K562 (cell line): ENCODE results near the gene LCN12. TPM values are rescaled to one million over a fixed set of nuclear protein-coding genes. Genes with fewer than 3 reads are reported as not detected.
A peak's percentile ranks its signal among the peaks of the same experiment; 100 is the strongest.

ENCODE experiments used
- ATAC-seq: fragments of 200-7000 bp; cut with Tn5 transposase; 3 replicates; pipeline ENCODE4 v1.9.1; 2020; ENCODE audit warnings: moderate library complexity
- BruUV-seq: library from RNA; stranded (reverse); fragments of 400-500 nt; replicated peaks from 2 replicates; lab custom pipeline; 2021; lab: Mats Ljungman, UMichigan
- CTCF ChIA-PET: fragments of 300-600 bp; formaldehyde crosslinking; extraction: SDS; loops from one replicate; lab custom pipeline; 2021; ENCODE audit warnings: low intra/inter-chr PET ratio; lab: Yijun Ruan, JAX
- POLR2A ChIA-PET: fragments of 300-600, 350-650 bp; sonication (Branson Sonifier 250); formaldehyde crosslinking; extraction: SDS; loops from one replicate; lab custom pipeline; 2021; ENCODE audit warnings: antibody characterized with exemption, inconsistent platforms; lab: Yijun Ruan, JAX
- DNase-seq, 4 experiments: peaks; one replicate each; pipeline versions ENCODE4 v3.0.0 to v3.0.0-alpha.2; 2011 to 2018; ENCODE audit warnings: low spot score in 3 of 4, mixed read lengths in 3 of 4; ENCODE audit errors: extremely low read depth in 1 of 4
- FAIRE-seq: peaks from 2 replicates; lab custom pipeline; 2011; peaks lifted over from hg19 to GRCh38; lab: Jason Lieb, UNC
- H2AFZ ChIP-seq: 2 replicates; pipeline ENCODE4 v1.6.0; 2011; ENCODE audit warnings: low read depth, low read length, control low read depth, inconsistent platforms
- H3K27ac ChIP-seq: fragments of 200-600 bp; 3 replicates; pipeline ENCODE4 v1.8.0; 2011; ENCODE audit warnings: low read depth, mild to moderate bottlenecking, control low read depth, inconsistent platforms, low read length, moderate library complexity, mixed read lengths; ENCODE audit errors: extremely low read depth
- H3K27me3 ChIP-seq, 2 experiments: fragments of 300-600 bp in 1 of 2; 2 replicates in 1 of 2; 3 replicates in 1 of 2; pipeline versions ENCODE4 v1.6.0 to v1.8.0; 2011; ENCODE audit warnings: inconsistent platforms in 2 of 2, low read length in 2 of 2, mild to moderate bottlenecking in 1 of 2, mixed read lengths in 1 of 2, moderate library complexity in 1 of 2; ENCODE audit not compliant: control insufficient read depth in 2 of 2, insufficient read depth in 2 of 2
- H3K36me3 ChIP-seq: fragments of 300-600 bp; 3 replicates; pipeline ENCODE4 v1.8.0; 2011; ENCODE audit warnings: mild to moderate bottlenecking, low read length, inconsistent platforms; ENCODE audit not compliant: control insufficient read depth, insufficient read depth
- H3K4me1 ChIP-seq, 2 experiments: fragments of 200-600 bp in 1 of 2; replicated peaks in 1 of 2; 2 replicates in 1 of 2; 3 replicates in 1 of 2; pipeline versions ENCODE4 v1.5.1 to v1.8.0; 2011; ENCODE audit warnings: inconsistent platforms in 2 of 2, low read length in 2 of 2, mild to moderate bottlenecking in 1 of 2, mixed read lengths in 1 of 2, moderate library complexity in 1 of 2; ENCODE audit not compliant: control insufficient read depth in 2 of 2, insufficient read depth in 2 of 2
- H3K4me2 ChIP-seq: 2 replicates; pipeline ENCODE4 v1.6.1; 2011; ENCODE audit warnings: low read length, control low read depth, inconsistent platforms, mixed read lengths; ENCODE audit not compliant: insufficient read depth
- H3K4me3 ChIP-seq: fragments of 200-600 bp; sonication (generic), shearing (Covaris generic); 2 replicates; pipeline ENCODE4 v1.5.1; 2016; ENCODE audit warnings: control low read depth, inconsistent platforms
- H3K79me2 ChIP-seq: fragments of 200-600 bp; 3 replicates; pipeline ENCODE4 v1.8.0; 2011; ENCODE audit warnings: low read length, inconsistent platforms; ENCODE audit not compliant: control insufficient read depth, insufficient read depth
- H3K9ac ChIP-seq, 2 experiments: 2 replicates each; pipeline versions ENCODE4 v1.6.0 to v1.6.1; 2011; ENCODE audit warnings: low read depth in 2 of 2, low read length in 2 of 2, control low read depth in 1 of 2, inconsistent platforms in 1 of 2, mild to moderate bottlenecking in 1 of 2, mixed read lengths in 1 of 2; ENCODE audit not compliant: insufficient read depth in 1 of 2
- H3K9me1 ChIP-seq: one replicate; pipeline ENCODE4 v1.6.0; 2011; ENCODE audit warnings: inconsistent platforms, mild to moderate bottlenecking, low read length, moderate library complexity; ENCODE audit not compliant: control insufficient read depth, insufficient read depth
- H3K9me3 ChIP-seq: replicated peaks from 2 replicates; pipeline ENCODE4 v1.5.1; 2011; ENCODE audit warnings: low read depth, low read length, inconsistent platforms; ENCODE audit not compliant: control insufficient read depth, insufficient read depth
- H4K20me1 ChIP-seq: replicated peaks from 2 replicates; pipeline ENCODE4 v1.6.1; 2011; ENCODE audit warnings: low read length, inconsistent platforms, mixed read lengths; ENCODE audit not compliant: control insufficient read depth, insufficient read depth
- E2F3 ChIP-seq: fragments of 250-450 bp; sonication (Bioruptor Pico); IDR thresholded peaks from 2 replicates; pipeline ENCODE4 v1.4.0; 2020; ENCODE audit warnings: mild to moderate bottlenecking
- FOXK1 ChIP-seq: sonication (generic); formaldehyde crosslinking; IDR thresholded peaks from 2 replicates; pipeline ENCODE4 v1.8.0; 2022; ENCODE audit warnings: missing genetic modification reagents, mild to moderate bottlenecking, borderline replicate concordance
- NCOA2 ChIP-seq, 2 experiments: fragments of 450-650 bp; IDR thresholded peaks; 2 replicates each; pipeline ENCODE4 v1.6.1; 2018; ENCODE audit warnings: mild to moderate bottlenecking in 2 of 2, moderate library complexity in 1 of 2; ENCODE audit not compliant: partially characterized antibody in 2 of 2
- NONO ChIP-seq, 2 experiments: fragments of 200-400 bp in 1 of 2; fragments of 450-650 bp in 1 of 2; formaldehyde crosslinking in 1 of 2; IDR thresholded peaks; 2 replicates each; pipeline ENCODE4 v1.6.1; 2017; ENCODE audit warnings: low read depth in 2 of 2, mild to moderate bottlenecking in 2 of 2, moderate library complexity in 2 of 2, low read length in 1 of 2
- SMAD4 ChIP-seq: fragments of 250-450 bp; sonication (Bioruptor Pico); conservative IDR thresholded peaks from 2 replicates; pipeline ENCODE4 v1.8.0; 2021; ENCODE audit warnings: inconsistent platforms, mild to moderate bottlenecking, moderate library complexity
- TSC22D4 ChIP-seq: fragments of 450-650 bp; IDR thresholded peaks from 2 replicates; pipeline ENCODE4 v1.6.1; 2016; ENCODE audit warnings: missing genetic modification characterization, missing biosample characterization, control low read depth
- ZBTB7A ChIP-seq: IDR thresholded peaks from 2 replicates; pipeline ENCODE4 v1.6.1; 2011; ENCODE audit warnings: low read depth, mild to moderate bottlenecking, low read length, moderate library complexity, borderline replicate concordance; ENCODE audit not compliant: control insufficient read depth
- ZNF175 ChIP-seq: fragments of 200-800 bp; sonication (Bioruptor generic); IDR thresholded peaks from 2 replicates; pipeline ENCODE4 v1.6.1; 2016; ENCODE audit warnings: low read depth, mild to moderate bottlenecking, missing genetic modification characterization, missing compliant biosample characterization
- ZNF830 ChIP-seq: fragments of 250-450 bp; sonication (Bioruptor Pico); IDR thresholded peaks from 2 replicates; pipeline ENCODE4 v1.5.0; 2021; ENCODE audit warnings: mild to moderate bottlenecking
- WGBS: fragments of 100-300 bp; shearing (Covaris generic); methylation state at CpG from one replicate; pipeline ENCODE4 v1.1.6; 2016; ENCODE audit warnings: low coverage, mixed read lengths; ENCODE audit not compliant: insufficient coverage; ENCODE audit errors: missing lambda C conversion rate; 5-methylcytosine and 5-hydroxymethylcytosine counted together
- in situ Hi-C: fragments of 300-500 bp; cut with MboI; formaldehyde crosslinking; loops from 4 replicates; pipeline ENCODE4 v1.15.0; 2018; ENCODE audit warnings: inconsistent platforms, mixed read lengths
- intact Hi-C: fragments of 100-400 bp; cut with micrococcal nuclease; formaldehyde crosslinking; loops from 2 replicates; pipeline ENCODE4 v1.14.2; 2022
- polyA plus RNA-seq, 8 experiments: library from polyadenylated mRNA; depleted of rRNA in 4 of 8; stranded (reverse) in 5 of 8; unstranded in 3 of 8; fragments of >200 nt; fragmentation: Nextera tagmentation in 2 of 8; fragmentation: Illumina TruSeq in 1 of 8; extraction: Ambion mirVana in 2 of 8; extraction: Trizol in 1 of 8; gene quantifications; 2 replicates each; pipeline versions ENCODE4 v1.2.1 to v1.2.3, GENCODE V29; 2011 to 2014; ENCODE audit warnings: inconsistent platforms in 1 of 8, missing spikeins in 1 of 8
- total RNA-seq, 7 experiments: library from RNA; depleted of rRNA in 6 of 7; stranded (reverse); fragments of >200 nt in 6 of 7; fragmentation: Illumina TruSeq in 2 of 7; extraction: Trizol in 2 of 7; gene quantifications; 2 replicates each; pipeline versions ENCODE4 v1.2.1 to v1.2.3, GENCODE V29; 2011 to 2021; ENCODE audit warnings: low replicate concordance in 1 of 7

LCN12 gene
- total and polyA plus RNA-seq, 9 of the 15 experiments (the other 6 are each of a cell fraction or from before 2014, with no cell fraction given) = 0.05 TPM; not detected in 8

DNA sequence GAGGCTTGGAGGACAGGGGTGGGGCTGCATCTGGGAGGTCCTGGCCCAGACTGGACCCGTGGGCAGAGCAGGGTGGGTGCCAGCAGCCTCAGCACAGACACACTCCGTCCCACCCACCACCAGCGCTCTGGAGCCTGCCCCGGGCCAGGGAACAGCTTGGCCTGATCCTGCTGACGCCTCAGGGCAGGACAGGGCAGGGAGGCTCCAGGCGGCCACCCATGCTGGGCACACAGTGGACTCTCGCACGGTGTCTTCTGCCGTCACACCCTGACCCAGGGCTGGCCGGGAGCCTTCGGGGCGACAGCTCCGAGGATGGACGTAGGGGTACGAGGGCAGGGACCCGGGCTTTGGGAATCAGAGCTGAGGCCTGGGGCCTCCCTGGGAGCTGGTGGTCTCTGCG lies 17.1 kb downstream of the LCN12 start (continued):
- no peak for TF ChIP-seq ZNF175 (CRISPR knock-in tag)
- TF ChIP-seq TSC22D4 (tag) = no peak
- no peak for TF ChIP-seq NCOA2 (IDR thresholded peaks at IDR 0.05; ENCODE audit: partially characterized antibody in 2 of 2)
- TF ChIP-seq ZNF830 (CRISPR knock-in tag) = no peak
- no peak for TF ChIP-seq E2F3 (CRISPR knock-in tag)
- TF ChIP-seq NONO (IDR thresholded peaks at IDR 0.05; ENCODE audit: low read depth in 2 of 2, low read length in 1 of 2) = no peak
- no peak for TF ChIP-seq SMAD4 (CRISPR knock-in tag)

DNA sequence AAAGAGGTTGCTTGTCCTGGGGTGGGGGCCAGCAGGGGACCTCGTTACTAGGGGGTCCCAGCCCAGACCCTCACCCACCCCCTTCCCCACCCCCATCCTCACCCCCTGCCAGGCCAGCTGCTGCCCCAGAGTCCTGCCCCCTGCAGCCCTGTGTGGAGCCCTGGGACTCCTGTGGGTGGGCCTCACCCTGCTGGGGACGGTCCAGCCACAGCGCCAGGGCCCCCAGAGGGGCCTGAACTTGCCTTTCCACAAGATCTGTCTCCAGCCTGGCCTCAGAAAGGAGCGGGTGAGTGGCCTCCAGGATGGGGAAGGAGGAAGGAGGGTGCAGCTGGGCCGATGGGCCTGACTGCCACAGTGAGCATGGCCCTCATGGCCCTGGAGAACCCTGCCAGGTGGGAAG lies 17.7 kb downstream of the LCN12 start:
- no TSS peak for BruUV-seq
- no peaks in the 10 kb centered on the region for H4K20me1 ChIP-seq
- TF ChIP-seq ZBTB7A (peak; percentile 19; the same call in 1 of the 2 replicates), FOXK1 (CRISPR knock-in tag) (no peak)
- no peak overlapping the region for H3K27ac ChIP-seq
- H3K79me2 ChIP-seq = no peaks in the 10 kb centered on the region
- H3K4me2 ChIP-seq = no peak overlapping the region
- intact Hi-C loops = no loop called here
- FAIRE-seq (no peak), DNase-seq (no peak), ATAC-seq (no peak)
- no peaks in the 10 kb centered on the region for H3K9me1 ChIP-seq
- in situ Hi-C loops = no loop called here
- no peaks in the 10 kb centered on the region for H3K27me3 ChIP-seq
- H3K9me3 ChIP-seq = no peaks in the 10 kb centered on the region
- H3K36me3 ChIP-seq = no peaks in the 10 kb centered on the region
- WGBS = no CpG with 5 or more reads among the region's 5 CpGs
- CTCF ChIA-PET = no interaction called here
- H3K4me3 ChIP-seq = no peak overlapping the region
- peaks cover 10 to 76% of the 10 kb centered on the region in 2 experiments; a peak in 4 of 5 replicates for H3K4me1 ChIP-seq
- peak overlapping the region in 1 of 2 experiments; percentile 35; a peak in 1 of 4 replicates for H3K9ac ChIP-seq
- POLR2A ChIA-PET = interaction anchor here (0.7 to 0.9 kb wide), 2 partner anchors 9 to 646 kb away, joined by 3 to 4 read pairs; no protein-coding TSS in a partner anchor
- no peak overlapping the region for H2AFZ ChIP-seq
